GM21526 (cell line): ENCODE data around the gene KMT5C.

ENCODE experiments used
- ATAC-seq: cut with Tn5 transposase; IDR thresholded peaks from one replicate; pipeline ENCODE4 v1.9.1; 2021; ENCODE audit warnings: moderate library complexity; ENCODE audit not compliant: unreplicated experiment, low FRiP score

Gene KMT5C

DNA sequence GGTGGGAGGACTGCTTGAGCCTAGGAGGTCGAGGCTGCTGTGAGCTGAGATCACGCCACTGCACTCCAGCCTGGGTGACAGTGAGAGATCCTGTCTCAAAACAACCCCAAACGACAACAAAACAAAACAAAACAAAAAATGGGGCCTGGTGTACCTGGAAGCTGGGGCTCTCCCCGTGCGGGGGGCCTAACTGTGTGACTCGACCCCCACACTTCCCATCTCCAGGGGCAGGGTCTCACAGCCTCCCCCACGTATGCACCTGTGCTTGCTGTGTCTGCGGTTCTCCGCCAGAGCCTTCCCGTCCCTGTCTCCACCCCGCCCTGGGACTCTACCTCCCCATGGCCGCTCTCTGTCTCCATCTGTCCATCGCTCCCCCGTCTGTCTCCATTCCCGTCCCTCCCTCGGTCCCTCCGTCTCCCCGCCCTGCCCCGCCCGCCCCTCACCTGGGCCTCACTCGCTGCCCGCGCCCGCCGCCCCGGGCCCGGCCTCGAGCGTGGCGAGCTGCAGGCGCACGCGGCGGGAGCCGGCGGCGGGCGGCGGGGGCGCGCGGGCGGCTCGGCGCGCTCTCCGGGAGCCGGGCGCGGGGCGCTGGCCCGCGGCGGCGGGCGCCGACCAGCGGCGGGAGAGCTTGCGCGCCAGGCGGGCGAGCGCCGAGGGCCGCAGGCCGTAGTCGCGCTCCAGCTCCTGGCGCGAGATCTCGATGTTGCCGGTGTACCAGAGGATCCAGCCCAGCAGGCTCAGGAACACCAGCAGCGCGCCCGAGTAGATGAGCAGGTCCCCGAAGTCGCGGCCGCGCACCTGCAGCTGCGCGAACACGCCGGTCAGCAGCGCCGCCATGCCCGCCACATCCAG is 43.8 kb downstream of the KMT5C start:
- ATAC-seq, result no peak

- no peak for ATAC-seq
These were observed 44.6 kb downstream of the KMT5C start, which contains the start of gene TMEM238 for GRCh38 chr19:55384131-55384919. Gene TMEM238, minus strand, starts transcription at chr19:55384292. Its CDS starts 33 bp downstream, at chr19:55384259.

DNA sequence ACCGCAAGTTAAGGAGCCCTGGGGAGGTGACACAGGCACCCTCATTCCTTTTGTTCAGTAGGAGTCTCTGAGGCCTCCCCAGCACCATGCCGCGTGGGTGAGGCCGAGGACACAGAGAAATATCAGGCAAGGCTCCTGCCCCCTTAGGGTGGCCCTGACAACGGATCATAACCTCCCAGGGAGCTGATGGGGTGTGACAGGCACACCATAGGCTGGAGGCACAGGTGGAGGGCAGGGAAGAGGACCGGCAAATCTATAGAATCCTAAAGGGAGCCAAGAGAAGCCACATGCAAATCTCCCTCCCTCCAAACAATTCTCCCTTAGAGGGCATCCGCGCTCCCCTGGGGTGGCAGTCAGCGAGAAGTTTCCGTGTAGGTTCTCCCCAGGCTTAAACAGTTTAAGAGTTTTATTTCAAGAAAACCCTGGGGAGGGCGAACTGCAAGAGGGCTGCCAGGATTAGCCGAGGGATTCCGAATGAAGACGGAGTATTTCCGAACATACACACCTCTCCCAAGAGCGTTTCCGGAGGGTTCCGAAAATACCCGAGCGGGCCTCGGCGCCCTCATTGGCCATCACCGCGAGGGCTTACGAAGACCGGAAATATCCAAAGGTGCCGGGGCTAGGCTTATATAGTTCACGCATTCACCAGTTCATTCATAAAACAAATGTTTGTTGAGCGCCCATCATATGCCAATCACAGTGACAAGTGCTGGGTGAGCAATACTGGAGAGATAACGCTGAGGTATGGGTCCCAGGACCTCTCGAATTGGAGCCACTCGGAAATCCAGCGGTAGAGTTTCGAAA is 45.4 kb downstream of the KMT5C start:
- peak; percentile 59 for ATAC-seq

DNA sequence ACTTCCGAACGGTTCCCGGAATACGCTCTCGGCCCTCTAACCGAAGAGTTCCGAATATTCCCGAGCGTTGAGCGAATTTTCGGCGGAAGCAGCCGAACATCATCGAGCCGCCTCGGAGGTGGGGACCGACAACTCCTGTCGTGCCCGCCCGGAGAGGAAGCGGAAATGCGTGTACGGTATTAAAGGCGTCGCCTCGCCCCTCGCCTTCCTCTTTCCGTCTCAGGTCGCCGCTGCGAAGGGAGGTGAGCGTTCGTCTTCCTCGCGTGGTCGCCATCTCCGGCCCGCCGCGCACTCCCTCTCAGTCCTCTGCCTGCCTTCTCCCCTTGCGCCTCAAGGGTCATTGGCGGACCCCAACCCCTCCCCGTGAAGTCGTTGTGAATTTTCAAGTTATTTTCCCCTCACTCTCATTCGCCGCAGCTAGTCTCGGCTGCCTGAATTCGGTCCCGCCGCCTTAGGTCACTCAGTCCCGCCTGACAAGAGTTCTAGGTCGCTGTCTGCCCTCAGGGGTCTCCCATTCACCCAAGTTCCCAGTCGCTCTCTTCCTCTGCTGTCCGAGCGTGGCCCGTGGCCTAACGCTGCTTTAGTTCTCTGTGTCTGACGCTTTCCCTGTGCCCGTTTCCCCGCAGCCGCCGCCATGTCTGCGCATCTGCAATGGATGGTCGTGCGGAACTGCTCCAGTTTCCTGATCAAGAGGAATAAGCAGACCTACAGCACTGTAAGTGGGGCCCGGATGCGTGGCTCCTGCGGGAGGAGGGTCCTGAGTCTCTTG is 46.2 kb downstream of the KMT5C start, which contains the start of gene RPL28:
Gene RPL28 (plus strand): TSS at position 209 of the 769 bp plus-strand sequence. CDS start 426 bp downstream, at position 635.
- peak; percentile 51 for ATAC-seq

DNA sequence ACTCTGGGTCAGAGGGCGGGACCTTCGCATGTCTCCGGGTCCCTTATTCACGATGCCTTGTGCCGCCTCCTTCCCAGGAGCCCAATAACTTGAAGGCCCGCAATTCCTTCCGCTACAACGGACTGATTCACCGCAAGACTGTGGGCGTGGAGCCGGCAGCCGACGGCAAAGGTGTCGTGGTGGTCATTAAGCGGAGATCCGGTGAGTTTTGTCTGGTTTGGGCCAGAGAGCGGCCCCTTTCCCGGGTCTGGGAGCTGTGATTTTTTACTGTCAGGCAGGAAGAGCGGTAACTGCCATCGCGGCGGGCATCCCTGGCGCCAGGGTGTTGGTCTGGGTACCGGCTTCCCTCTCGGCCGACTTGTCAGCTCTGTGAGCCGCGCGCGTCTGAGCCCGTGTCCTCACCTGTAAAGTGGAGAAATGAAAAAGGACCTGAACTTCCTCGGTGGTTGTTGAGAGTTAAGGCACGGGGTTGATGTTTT is 46.9 kb downstream of the KMT5C start:
- no peak for ATAC-seq

- no peak for ATAC-seq
These were observed 48.2 kb downstream of the KMT5C start for GRCh38 chr19:55387736-55388497.

GRCh38 chr19:55389386-55390317 is 50.0 kb downstream of the KMT5C start:
- ATAC-seq, result no peak

DNA sequence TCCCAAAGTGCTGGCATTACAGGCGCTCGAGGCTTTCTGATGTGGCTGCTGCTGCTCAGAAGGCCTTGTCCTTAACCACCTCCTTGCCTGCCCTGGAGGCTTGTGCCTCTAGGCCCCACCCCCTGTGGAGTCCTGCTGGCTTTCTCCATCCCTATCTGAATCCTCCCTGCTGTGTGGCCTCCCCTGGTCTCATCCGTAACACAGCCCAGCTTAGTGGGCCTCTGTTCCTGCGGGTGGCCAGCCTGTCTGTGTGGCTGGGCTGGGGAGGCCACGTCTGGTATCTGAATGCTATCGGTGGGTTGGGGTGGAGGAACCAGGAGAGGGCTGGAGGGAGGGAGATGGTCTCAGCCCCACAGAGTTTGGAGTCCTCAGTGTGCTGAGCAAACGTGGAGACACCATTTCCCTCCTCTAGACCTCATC is 50.8 kb downstream of the KMT5C start:
- no peak for ATAC-seq

GRCh38 chr19:55391191-55391670 is 51.6 kb downstream of the KMT5C start:
- ATAC-seq, result no peak

- no peak for ATAC-seq
These were observed 52.3 kb downstream of the KMT5C start for GRCh38 chr19:55391702-55392615.

DNA sequence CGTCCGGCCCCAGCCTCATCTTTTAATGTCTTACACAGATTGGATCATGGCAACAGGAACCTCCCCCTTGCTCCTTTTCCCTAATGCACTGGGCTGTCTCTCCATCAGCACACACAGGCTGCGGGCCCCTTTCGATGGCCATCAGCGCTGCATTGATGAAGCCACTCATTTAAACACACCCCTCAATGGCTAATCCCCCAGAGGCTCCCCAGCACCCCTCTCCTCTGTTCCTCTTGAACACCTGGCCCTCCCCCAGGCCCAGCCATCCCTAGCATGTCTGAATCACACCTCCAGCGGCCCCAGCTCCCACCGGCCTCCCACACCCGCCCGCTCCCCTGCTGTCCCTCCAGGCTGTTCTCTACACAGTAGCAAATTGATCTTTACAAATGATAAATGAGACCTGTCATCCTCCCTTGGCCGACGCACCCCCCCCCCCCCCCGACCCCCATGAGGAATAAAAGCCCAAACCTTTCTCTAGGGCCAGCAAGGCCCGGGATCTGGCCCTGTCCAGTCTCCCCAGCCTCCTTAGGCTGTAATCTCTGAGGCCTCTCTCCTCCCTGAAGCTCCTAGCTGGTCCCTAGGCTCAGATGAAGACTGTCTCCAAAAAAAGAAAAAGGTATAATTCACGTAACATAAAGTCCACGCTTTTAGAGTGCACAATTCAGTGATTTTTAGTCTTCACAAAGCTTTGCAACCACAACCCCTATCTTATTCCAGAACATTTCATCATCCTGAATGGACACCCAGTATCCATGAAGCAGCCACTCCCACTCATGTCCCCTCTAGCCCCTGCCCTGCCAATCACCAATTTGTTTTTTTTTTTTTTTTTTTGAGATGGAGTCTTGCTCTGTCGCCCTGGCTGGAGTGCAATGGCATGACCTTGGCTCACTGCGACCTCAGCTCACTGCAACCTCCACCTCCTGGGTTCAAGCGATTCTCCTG is 53.4 kb downstream of the KMT5C start:
- ATAC-seq, result no peak
